K562 (cell line): Measurements from ENCODE around the gene HOXB5. TPM values are rescaled to one million over a fixed set of nuclear protein-coding genes. Genes with fewer than 3 reads are reported as not detected.

Experiments used
- CBFA2T2 ChIP-seq: fragments of 450-650 bp; conservative IDR thresholded peaks from 2 replicates; pipeline ENCODE4 v1.6.1; 2017; ENCODE audit warnings: mild to moderate bottlenecking
- CCNT2 ChIP-seq: IDR thresholded peaks from 2 replicates; pipeline ENCODE4 v1.6.1; 2011; ENCODE audit warnings: borderline replicate concordance, low read depth, mild to moderate bottlenecking, moderate library complexity, mixed read lengths, low read length; ENCODE audit not compliant: insufficient read length; ENCODE audit errors: extremely low read depth
- CTCF ChIP-seq, 3 experiments: IDR thresholded peaks in 2 of 3; conservative IDR thresholded peaks in 1 of 3; 2 replicates each; pipeline ENCODE4 v1.5.1; 2011 to 2012; ENCODE audit warnings: low read length in 3 of 3, mild to moderate bottlenecking in 3 of 3, control low read depth in 2 of 3, improper control_type of control experiment in 1 of 3, inconsistent platforms in 1 of 3, low read depth in 1 of 3, mixed read lengths in 1 of 3, moderate library complexity in 1 of 3; ENCODE audit not compliant: insufficient read depth in 2 of 3
- DMBX1 ChIP-seq: fragments of 250-450 bp; sonication (Bioruptor Pico); IDR thresholded peaks from 2 replicates; pipeline ENCODE4 v1.8.0; 2022; ENCODE audit warnings: inconsistent platforms, mild to moderate bottlenecking, moderate library complexity, borderline replicate concordance
- EHMT2 ChIP-seq: fragments of 450-650 bp; IDR thresholded peaks from 2 replicates; pipeline ENCODE4 v1.6.1; 2018; ENCODE audit warnings: antibody characterized with exemption
- ELF4 ChIP-seq: fragments of 450-650 bp; formaldehyde crosslinking; IDR thresholded peaks from 2 replicates; pipeline ENCODE4 v1.4.0; 2022; ENCODE audit warnings: missing genetic modification characterization
- ETV5 ChIP-seq: sonication (generic); formaldehyde crosslinking; IDR thresholded peaks from 2 replicates; pipeline ENCODE4 v1.4.0; 2020; ENCODE audit warnings: low read depth, mild to moderate bottlenecking, missing genetic modification reagents
- FOXP1 ChIP-seq: sonication (generic); formaldehyde crosslinking; IDR thresholded peaks from 2 replicates; pipeline ENCODE4 v1.8.0; 2022; ENCODE audit warnings: mild to moderate bottlenecking, missing genetic modification reagents
- HDAC2 ChIP-seq: fragments of 450-650 bp; IDR thresholded peaks from 2 replicates; pipeline ENCODE4 v1.6.1; 2016; ENCODE audit warnings: mild to moderate bottlenecking
- MTA3 ChIP-seq: fragments of 450-650 bp; formaldehyde crosslinking; IDR thresholded peaks from 2 replicates; pipeline ENCODE4 v1.6.1; 2017; ENCODE audit warnings: mild to moderate bottlenecking, borderline replicate concordance
- OTX1 ChIP-seq: fragments of 450-650 bp; formaldehyde crosslinking; IDR thresholded peaks from 2 replicates; pipeline ENCODE4 v1.4.0; 2022; ENCODE audit warnings: mild to moderate bottlenecking
- SMAD2 ChIP-seq: fragments of 150-350 bp; IDR thresholded peaks from 2 replicates; pipeline ENCODE4 v1.6.1; 2014; ENCODE audit warnings: low read depth, mild to moderate bottlenecking, low read length
- ZBTB8A ChIP-seq: fragments of 450-650 bp; IDR thresholded peaks from 2 replicates; pipeline ENCODE4 v1.6.1; 2018; ENCODE audit warnings: mild to moderate bottlenecking, moderate library complexity; ENCODE audit not compliant: partially characterized antibody
- ZNF212 ChIP-seq: fragments of 450-650 bp; formaldehyde crosslinking; IDR thresholded peaks from 2 replicates; pipeline ENCODE4 v1.4.0; 2020; ENCODE audit warnings: mild to moderate bottlenecking
- ZNF324 ChIP-seq: fragments of 250-450 bp; sonication (Bioruptor Pico); IDR thresholded peaks from 2 replicates; pipeline ENCODE4 v1.4.0; 2020; ENCODE audit warnings: mild to moderate bottlenecking
- ZNF518B ChIP-seq: fragments of 250-450 bp; sonication (Bioruptor Pico); IDR thresholded peaks from 2 replicates; pipeline ENCODE4 v1.5.0; 2021; ENCODE audit warnings: mild to moderate bottlenecking, moderate library complexity
- ZNF639 ChIP-seq, 2 experiments: fragments of 200-800 bp in 1 of 2; sonication (Bioruptor generic) in 1 of 2; sonication (generic) in 1 of 2; formaldehyde crosslinking in 1 of 2; IDR thresholded peaks in 1 of 2; conservative IDR thresholded peaks in 1 of 2; 2 replicates each; pipeline versions ENCODE4 v1.5.0 to v1.6.1; 2016 to 2020; ENCODE audit warnings: missing compliant biosample characterization in 1 of 2, missing genetic modification characterization in 1 of 2, missing genetic modification reagents in 1 of 2
- ZNF766 ChIP-seq: fragments of 200-800 bp; sonication (Bioruptor generic); conservative IDR thresholded peaks from 2 replicates; pipeline ENCODE4 v1.6.1; 2016; ENCODE audit warnings: missing genetic modification characterization, missing compliant biosample characterization
- ZNF778 ChIP-seq: fragments of 450-650 bp; formaldehyde crosslinking; IDR thresholded peaks from 2 replicates; pipeline ENCODE4 v1.4.0; 2020; ENCODE audit warnings: mild to moderate bottlenecking, moderate library complexity
- polyA plus RNA-seq, 8 experiments: library from polyadenylated mRNA; depleted of rRNA in 4 of 8; stranded (reverse) in 5 of 8; unstranded in 3 of 8; fragments of >200 nt; fragmentation: Nextera tagmentation in 2 of 8; fragmentation: Illumina TruSeq in 1 of 8; extraction: Ambion mirVana in 2 of 8; extraction: Trizol in 1 of 8; gene quantifications; 2 replicates each; pipeline versions ENCODE4 v1.2.1 to v1.2.3, GENCODE V29; 2011 to 2014; ENCODE audit warnings: inconsistent platforms in 1 of 8, missing spikeins in 1 of 8
- total RNA-seq, 7 experiments: library from RNA; depleted of rRNA in 6 of 7; stranded (reverse); fragments of >200 nt in 6 of 7; fragmentation: Illumina TruSeq in 2 of 7; extraction: Trizol in 2 of 7; gene quantifications; 2 replicates each; pipeline versions ENCODE4 v1.2.1 to v1.2.3, GENCODE V29; 2011 to 2021; ENCODE audit warnings: low replicate concordance in 1 of 7

HOXB5 gene
- total and polyA plus RNA-seq, 9 of the 15 experiments (the other 6 are each of a cell fraction or from before 2014, with no cell fraction given): 0.24 to 2.7 (median 0.65) TPM

GRCh38 chr17:48610282-48611211 is 17.0 kb upstream of the HOXB5 start, which contains the start of gene HOXB7 (continued):
- TF ChIP-seq OTX1 (no peak), ZBTB8A (no peak), SMAD2 (no peak), ZNF778 (CRISPR knock-in tag) (no peak), ZNF324 (CRISPR knock-in tag) (no peak), MTA3 (no peak), EHMT2 (no peak), ZNF639 (CRISPR knock-in tag; conservative IDR thresholded peaks at IDR 0.05 in 1 of 2, IDR thresholded peaks at IDR 0.05 in 1 of 2) (peak in 1 of 2 experiments; percentile 2; a peak in 1 of 4 replicates), CCNT2 (peak; percentile 31), CTCF (IDR thresholded peaks at IDR 0.05 in 2 of 3, conservative IDR thresholded peaks at IDR 0.05 in 1 of 3; ENCODE audit: insufficient read depth in 2 of 3, low read depth in 1 of 3, low read length in 3 of 3) (no peak), ZNF212 (CRISPR knock-in tag) (no peak), ELF4 (CRISPR knock-in tag) (0 out of 2 replicates have a peak, but pooled peaks have one; percentile 14), CBFA2T2 (peak; percentile 96), FOXP1 (CRISPR knock-in tag) (no peak), HDAC2 (no peak), ZNF518B (no peak), ETV5 (peak; percentile 53; the same call in 1 of the 2 replicates), DMBX1 (CRISPR knock-in tag) (no peak), ZNF766 (CRISPR knock-in tag) (no peak; the same call in 1 of the 2 replicates)
